ENCODE results near the gene RHEB. TPM values are rescaled to one million over a fixed set of nuclear protein-coding genes. Genes with fewer than 3 reads are reported as not detected.

The RHEB gene
- total and polyA plus RNA-seq, 2 donors (not counting 1 experiment from before 2014, with no cell fraction given), result 9.3 to 40.3 TPM

Small RNAs within 50 kb of the gene (small RNA-seq; reads per million reads assigned to genes)
- not detected for gene MIR3907 (ENCODE audit: insufficient read length, low read depth, low replicate concordance)
- not detected for gene RN7SL76P (ENCODE audit: insufficient read length, low read depth, low replicate concordance)

Other genes with a start within 250 kb of the RHEB start
- gene NUB1, start 178.1 kb downstream of the RHEB start, total RNA-seq, result 95.4 and 104 TPM in 2 replicates
- 55.0 and 65.2 TPM in 2 replicates for gene NUB1, start 178.1 kb downstream of the RHEB start, polyA plus RNA-seq
- 1.4 and 1.7 TPM in 2 replicates for gene WDR86, start 109.9 kb downstream of the RHEB start, total RNA-seq
- 1.5 and 2.4 TPM in 2 replicates for gene WDR86, start 109.9 kb downstream of the RHEB start, polyA plus RNA-seq
- not detected in 2 replicates for gene CRYGN, start 79.8 kb downstream of the RHEB start, total RNA-seq
- gene CRYGN, start 79.8 kb downstream of the RHEB start, polyA plus RNA-seq, result not detected in 2 replicates